PC-3 (cell line): ENCODE measurements around the gene POTEB3. TPM values are rescaled to one million over a fixed set of nuclear protein-coding genes. Genes with fewer than 3 reads are reported as not detected.
"Not testable (repeated sequence)": the region's sequence is repeated elsewhere in the genome, so short reads cannot be mapped to it uniquely, and the experiment has no call there.

Source experiments
- ATAC-seq: fragments of 200-7000 bp; cut with Tn5 transposase; 2 replicates; pipeline ENCODE4 v1.9.1; 2020; ENCODE audit warnings: mild to moderate bottlenecking, moderate library complexity
- Bru-seq: library from RNA; stranded (reverse); fragments of 400-500 nt; gene quantifications from one replicate; lab custom pipeline; 2021; lab: Mats Ljungman, UMichigan
- BruChase-seq, 2 experiments: library from RNA; stranded (reverse); fragments of 400-500 nt; gene quantifications; one replicate each; lab custom pipeline; 2021; lab: Mats Ljungman, UMichigan
- BruUV-seq: library from RNA; stranded (reverse); fragments of 400-500 nt; replicated peaks from 2 replicates; lab custom pipeline; 2021; lab: Mats Ljungman, UMichigan
- CTCF ChIA-PET: fragments of 300-600 bp; sonication (Branson Sonifier 250); formaldehyde crosslinking; loops from one replicate; lab custom pipeline; 2022; ENCODE audit warnings: antibody characterized with exemption; lab: Charles Lee
- POLR2A ChIA-PET: fragments of 300-600 bp; sonication (Branson Sonifier 250); formaldehyde crosslinking; loops from one replicate; lab custom pipeline; 2022; ENCODE audit warnings: antibody characterized with exemption; ENCODE audit not compliant: unreplicated experiment; lab: Charles Lee
- DNase-seq: peaks from one replicate; pipeline ENCODE4 v3.0.0-alpha.2; 2015
- H2AFZ ChIP-seq: fragments of 300-600 bp; sonication (generic); 2 replicates; pipeline ENCODE4 v1.6.0; 2016; ENCODE audit warnings: antibody characterized with exemption, low read length
- H3F3A ChIP-seq: fragments of 300-600 bp; sonication (generic); one replicate; pipeline ENCODE4 v1.6.0; 2017; ENCODE audit warnings: antibody characterized with exemption, low read length, control low read depth, mild to moderate bottlenecking; ENCODE audit not compliant: unreplicated experiment
- H3K27ac ChIP-seq: fragments of 300-600 bp; sonication (generic); 2 replicates; pipeline ENCODE4 v1.5.1; 2016; ENCODE audit warnings: mild to moderate bottlenecking, low read length
- H3K27me3 ChIP-seq: fragments of 300-600 bp; sonication (generic); 2 replicates; pipeline ENCODE4 v1.6.1; 2016; ENCODE audit warnings: low read length, mixed read lengths
- H3K36me3 ChIP-seq: fragments of 300-600 bp; sonication (generic); 2 replicates; pipeline ENCODE4 v1.6.1; 2016; ENCODE audit warnings: low read depth, mixed run types, low read length, mixed read lengths
- H3K4me1 ChIP-seq: fragments of 300-600 bp; sonication (generic); 2 replicates; pipeline ENCODE4 v1.5.1; 2016; ENCODE audit warnings: low read length; ENCODE audit not compliant: insufficient read depth
- H3K4me2 ChIP-seq: fragments of 300-600 bp; sonication (generic); 2 replicates; pipeline ENCODE4 v1.6.0; 2016; ENCODE audit warnings: low read length
- H3K4me3 ChIP-seq: fragments of 300-600 bp; sonication (generic); 2 replicates; pipeline ENCODE4 v1.5.1; 2016; ENCODE audit warnings: mild to moderate bottlenecking, low read length, mixed read lengths
- H3K79me2 ChIP-seq: fragments of 300-600 bp; sonication (generic); 2 replicates; pipeline ENCODE4 v1.6.1; 2017; ENCODE audit warnings: low read length, mixed read lengths
- H3K9ac ChIP-seq: fragments of 300-600 bp; sonication (generic); 2 replicates; pipeline ENCODE4 v1.6.0; 2016; ENCODE audit warnings: mild to moderate bottlenecking, low read length
- H3K9me2 ChIP-seq: fragments of 300-600 bp; sonication (generic); replicated peaks from 2 replicates; pipeline ENCODE4 v1.6.1; 2016; ENCODE audit warnings: mixed run types, low read length, mixed read lengths
- H3K9me3 ChIP-seq: fragments of 300-600 bp; sonication (generic); 2 replicates; pipeline ENCODE4 v1.6.1; 2016; ENCODE audit warnings: low read length, mixed read lengths
- H4K20me1 ChIP-seq: fragments of 300-600 bp; sonication (generic); 2 replicates; pipeline ENCODE4 v1.6.1; 2016; ENCODE audit warnings: low read length, mixed read lengths
- intact Hi-C: fragments of 100-400 bp; cut with micrococcal nuclease; formaldehyde crosslinking; loops from 2 replicates; pipeline ENCODE4 v1.9.0; 2023
- long read RNA-seq: library from polyadenylated mRNA; unstranded; transcript quantifications from one replicate; pipeline ENCODE4 v2.0.0, GENCODE V29; 2021; ENCODE audit not compliant: unreplicated experiment
- total RNA-seq: library from RNA; depleted of rRNA; stranded (reverse); fragments of >200 nt; gene quantifications from 2 replicates; pipeline ENCODE4 v1.2.3, GENCODE V29; 2014; rRNA removed

The POTEB3 gene
- total RNA-seq, result not detected in 2 replicates
- percentile 3 among the genes with signal in this experiment for Bru-seq, nascent RNA
- BruChase-seq, experiment 1, labeled RNA remaining after a 6-hour chase, result percentile 10 among the genes with signal in this experiment
- BruChase-seq, experiment 2, labeled RNA remaining after a 2-hour chase, result percentile 11 among the genes with signal in this experiment
- long read RNA-seq, result 0 reads

DNA sequence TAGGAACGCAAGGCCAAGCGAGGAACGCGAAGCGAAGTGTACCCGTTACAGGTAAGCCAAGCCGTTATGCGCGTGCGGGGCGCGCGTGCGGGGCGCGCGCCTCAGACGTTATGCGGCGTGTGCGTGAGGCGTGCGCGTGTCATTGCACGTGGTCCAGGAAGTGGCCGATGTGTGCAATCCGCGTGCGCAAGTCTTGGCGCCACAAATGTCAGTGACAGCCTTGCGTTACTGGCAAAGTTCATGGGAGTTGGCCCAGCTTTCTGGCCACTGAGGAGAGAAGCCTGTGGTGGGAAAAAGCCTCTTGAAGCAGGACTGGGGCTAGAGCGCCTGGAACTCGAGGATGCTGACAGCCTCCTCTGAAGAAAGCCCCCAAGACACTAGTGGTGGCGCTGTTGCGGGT lies at the start of gene POTEB3:
Gene POTEB3, minus strand, starts transcription at position 101 of the 400 bp plus-strand sequence. CDS start 488 bp downstream, outside the sequence.
- BruUV-seq, POLR2A ChIA-PET, H3F3A ChIP-seq, H3K36me3 ChIP-seq, ATAC-seq, H3K27ac ChIP-seq, H3K4me3 ChIP-seq, CTCF ChIA-PET, intact Hi-C loops, H3K4me1 ChIP-seq, H3K9me3 ChIP-seq, H3K4me2 ChIP-seq, H4K20me1 ChIP-seq, H3K9ac ChIP-seq, H2AFZ ChIP-seq, H3K27me3 ChIP-seq, H3K79me2 ChIP-seq, H3K9me2 ChIP-seq, DNase-seq: not testable (repeated sequence)

DNA sequence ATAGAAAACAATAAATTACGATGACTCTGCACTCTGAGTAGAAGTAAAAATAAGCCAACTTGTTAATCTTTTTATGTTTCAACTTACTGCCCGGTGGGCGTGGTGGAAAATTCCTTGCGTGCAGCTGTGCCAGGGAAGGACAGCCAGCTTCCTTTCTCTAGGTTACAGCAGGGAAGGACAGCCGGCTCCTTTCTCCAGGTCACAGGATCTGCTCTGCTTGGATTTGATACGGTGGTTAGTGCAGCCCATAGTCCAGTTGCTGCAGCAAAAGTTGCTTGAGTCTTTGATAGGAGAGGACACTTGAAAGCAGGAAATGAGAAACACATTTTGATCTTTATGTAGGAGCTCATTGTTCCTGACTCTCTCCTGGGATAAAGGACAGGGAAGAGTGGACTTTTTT lies 13.4 kb upstream of the POTEB3 start:
- H3K9me3 ChIP-seq, H3K79me2 ChIP-seq, intact Hi-C loops, H3K4me2 ChIP-seq, BruUV-seq, H3K27ac ChIP-seq, H4K20me1 ChIP-seq, H3K4me3 ChIP-seq, H3K9ac ChIP-seq, CTCF ChIA-PET, H3F3A ChIP-seq, ATAC-seq, H3K27me3 ChIP-seq, H2AFZ ChIP-seq, H3K9me2 ChIP-seq, POLR2A ChIA-PET, H3K36me3 ChIP-seq, H3K4me1 ChIP-seq, DNase-seq: not testable (repeated sequence)

DNA sequence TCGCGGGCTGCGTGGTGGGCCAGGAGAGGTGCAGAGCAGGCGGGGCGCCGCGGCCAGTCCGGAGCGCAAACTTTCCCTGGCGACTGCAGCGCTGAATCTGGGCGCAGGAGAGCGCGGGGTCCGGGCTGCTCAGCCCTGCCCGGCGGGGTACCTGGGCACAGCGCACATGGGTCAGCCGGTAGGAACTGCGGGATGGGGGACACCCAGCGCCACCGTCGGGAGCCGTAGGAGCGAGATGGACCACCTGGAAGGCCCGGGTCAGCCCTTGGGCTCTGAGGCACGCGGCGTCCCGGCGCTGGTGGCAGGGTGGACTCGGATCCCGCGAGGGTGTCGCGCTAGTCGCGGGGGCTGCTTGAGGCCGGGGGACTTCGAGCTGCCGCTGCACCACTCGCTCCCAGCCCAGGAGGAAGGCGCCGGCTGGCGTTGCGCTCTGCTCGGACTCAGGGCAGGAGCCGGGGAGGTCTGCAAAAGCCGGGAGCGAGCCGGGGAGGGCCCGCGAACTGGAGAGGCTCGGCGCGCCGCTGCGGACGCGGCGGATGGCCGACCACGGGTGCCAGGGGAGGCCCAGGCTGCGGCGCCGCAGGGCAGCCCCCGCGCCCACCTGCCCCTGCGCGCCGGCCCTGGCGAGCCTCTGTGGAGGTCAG lies 11.7 kb upstream of the POTEB3 start:
- intact Hi-C loops, H3K4me1 ChIP-seq, H3K27me3 ChIP-seq, ATAC-seq, POLR2A ChIA-PET, H3K9me2 ChIP-seq, H4K20me1 ChIP-seq, H3K27ac ChIP-seq, H3K9me3 ChIP-seq, H2AFZ ChIP-seq, H3K9ac ChIP-seq, BruUV-seq, H3F3A ChIP-seq, DNase-seq, CTCF ChIA-PET, H3K4me2 ChIP-seq, H3K4me3 ChIP-seq, H3K36me3 ChIP-seq, H3K79me2 ChIP-seq: not testable (repeated sequence)

DNA sequence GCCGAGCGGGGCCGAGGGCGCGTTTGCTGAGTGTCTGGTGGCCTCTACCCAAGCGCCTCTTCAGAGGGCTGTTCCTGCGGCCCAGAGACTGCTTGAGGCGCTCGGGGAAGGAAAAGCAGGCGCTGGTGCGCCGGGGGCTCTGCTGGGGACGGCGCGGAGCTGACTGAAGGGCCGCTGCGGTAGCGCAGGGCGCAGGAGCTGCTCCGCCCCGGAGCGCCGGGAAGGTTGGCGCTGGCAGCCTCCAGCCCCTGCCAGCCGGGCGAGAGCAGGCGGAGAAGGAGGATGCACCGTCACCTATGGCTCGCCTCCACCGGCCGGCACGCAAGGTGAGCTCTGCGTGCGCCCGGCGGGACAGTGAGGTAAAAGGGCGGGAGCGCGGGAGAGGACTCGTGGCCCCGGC lies 11.2 kb upstream of the POTEB3 start:
- H3K36me3 ChIP-seq, DNase-seq, ATAC-seq, H3K79me2 ChIP-seq, H3K27ac ChIP-seq, CTCF ChIA-PET, H2AFZ ChIP-seq, H3K27me3 ChIP-seq, H3K4me1 ChIP-seq, H3F3A ChIP-seq, H3K9me2 ChIP-seq, BruUV-seq, POLR2A ChIA-PET, intact Hi-C loops, H3K9ac ChIP-seq, H4K20me1 ChIP-seq, H3K9me3 ChIP-seq, H3K4me3 ChIP-seq, H3K4me2 ChIP-seq: not testable (repeated sequence)

- H3K9me3 ChIP-seq, intact Hi-C loops, H3K79me2 ChIP-seq, CTCF ChIA-PET, ATAC-seq, H2AFZ ChIP-seq, POLR2A ChIA-PET, H4K20me1 ChIP-seq, H3K4me1 ChIP-seq, H3K27me3 ChIP-seq, H3K9ac ChIP-seq, H3K27ac ChIP-seq, H3F3A ChIP-seq, H3K36me3 ChIP-seq, H3K9me2 ChIP-seq, H3K4me2 ChIP-seq, DNase-seq, BruUV-seq, H3K4me3 ChIP-seq: not testable (repeated sequence)
These were observed 32.9 kb downstream of the POTEB3 start for GRCh38 chr15:21407366-21407765.

- H2AFZ ChIP-seq, H3K9me2 ChIP-seq, DNase-seq, H3K4me2 ChIP-seq, POLR2A ChIA-PET, H3K4me1 ChIP-seq, H3F3A ChIP-seq, intact Hi-C loops, H3K36me3 ChIP-seq, H3K79me2 ChIP-seq, H3K27me3 ChIP-seq, BruUV-seq, H3K9me3 ChIP-seq, H4K20me1 ChIP-seq, H3K27ac ChIP-seq, H3K4me3 ChIP-seq, CTCF ChIA-PET, H3K9ac ChIP-seq, ATAC-seq: not testable (repeated sequence)
These were observed 38.8 kb downstream of the POTEB3 start for GRCh38 chr15:21401531-21401930.
